ENCODE measurements around the gene ADAMTSL4. TPM values are rescaled to one million over a fixed set of nuclear protein-coding genes. Genes with fewer than 3 reads are reported as not detected.

The ADAMTSL4 gene
- total and polyA plus RNA-seq, 5 donors from 2014 or later: 0.12 to 0.22 TPM; not detected in 3

DNA sequence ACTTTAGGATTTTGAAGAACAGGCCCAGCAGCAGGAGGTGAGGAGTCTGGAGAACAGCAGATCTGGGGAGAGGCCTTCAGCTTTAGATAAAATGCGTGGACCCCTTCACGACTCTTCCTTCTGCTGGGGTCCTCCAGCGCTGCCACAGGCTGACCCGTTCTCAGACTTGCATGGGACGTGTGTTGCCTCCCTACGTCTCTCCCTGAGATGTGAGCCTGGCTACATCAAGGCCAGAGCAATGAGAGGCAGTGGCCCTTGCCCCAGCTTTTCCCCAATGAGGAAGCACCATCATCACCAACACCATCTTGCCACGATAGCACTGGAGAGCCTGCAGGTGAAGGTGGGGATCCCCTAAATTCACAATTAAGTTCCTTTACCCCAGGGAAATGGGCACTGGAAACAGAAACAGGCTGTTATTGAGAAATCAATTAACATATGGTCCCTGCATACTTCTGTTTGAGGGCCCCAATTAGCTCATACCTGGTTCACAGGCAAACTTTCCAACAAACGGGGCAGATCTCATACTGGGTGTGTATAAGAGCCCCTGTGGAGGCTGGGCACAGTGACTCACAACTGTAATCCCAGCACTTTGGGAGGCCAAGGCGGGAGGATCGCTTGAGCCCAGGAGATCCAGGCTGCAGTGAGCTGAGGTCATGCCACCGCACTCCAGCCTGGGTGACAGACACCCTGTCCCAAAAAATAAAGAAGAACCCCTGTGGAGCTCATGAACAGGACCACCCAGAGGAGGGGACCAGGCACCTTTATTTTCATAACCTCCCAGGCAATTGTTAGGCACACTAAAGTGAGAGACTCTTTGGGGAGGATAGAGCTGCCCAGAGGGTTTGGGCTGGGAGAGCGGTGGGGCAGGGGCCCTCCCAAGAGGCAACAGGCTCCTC lies 12.1 kb upstream of the ADAMTSL4 start:
- H3K27me3 ChIP-seq (ENCODE audit: control insufficient read depth, insufficient read depth, low read length): no peaks in the 10 kb centered on the region
- H3K9me3 ChIP-seq (ENCODE audit: control insufficient read depth in 2 of 2, low read length in 2 of 2): no peaks in the 10 kb centered on the region
- Mint-ChIP-seq H3K9me3 (no peaks in the 10 kb centered on the region), H3K27me3 (peaks cover 1% of the 10 kb centered on the region), H3K27ac (no peak overlapping the region), H3K36me3 (no peaks in the 10 kb centered on the region), H3K4me1 (peaks cover 0 to 5% (median 0%) of the 10 kb centered on the region in 4 donors), H3K4me3 (no peak overlapping the region)
- H3K4me3 ChIP-seq (ENCODE audit: low read depth, low read length): no peak overlapping the region
- H3K4me1 ChIP-seq (ENCODE audit: control insufficient read depth, insufficient read depth, low read length, poor library complexity, severe bottlenecking): no peaks in the 10 kb centered on the region
- DNase-seq (no peak), ATAC-seq (ENCODE audit: low read depth in 2 of 2) (no peak)
- H3K36me3 ChIP-seq (ENCODE audit: control insufficient read depth, insufficient read depth, low read length): no peaks in the 10 kb centered on the region
- no peak overlapping the region for H3K27ac ChIP-seq (ENCODE audit: insufficient read depth, low read length, poor library complexity, severe bottlenecking)

DNA sequence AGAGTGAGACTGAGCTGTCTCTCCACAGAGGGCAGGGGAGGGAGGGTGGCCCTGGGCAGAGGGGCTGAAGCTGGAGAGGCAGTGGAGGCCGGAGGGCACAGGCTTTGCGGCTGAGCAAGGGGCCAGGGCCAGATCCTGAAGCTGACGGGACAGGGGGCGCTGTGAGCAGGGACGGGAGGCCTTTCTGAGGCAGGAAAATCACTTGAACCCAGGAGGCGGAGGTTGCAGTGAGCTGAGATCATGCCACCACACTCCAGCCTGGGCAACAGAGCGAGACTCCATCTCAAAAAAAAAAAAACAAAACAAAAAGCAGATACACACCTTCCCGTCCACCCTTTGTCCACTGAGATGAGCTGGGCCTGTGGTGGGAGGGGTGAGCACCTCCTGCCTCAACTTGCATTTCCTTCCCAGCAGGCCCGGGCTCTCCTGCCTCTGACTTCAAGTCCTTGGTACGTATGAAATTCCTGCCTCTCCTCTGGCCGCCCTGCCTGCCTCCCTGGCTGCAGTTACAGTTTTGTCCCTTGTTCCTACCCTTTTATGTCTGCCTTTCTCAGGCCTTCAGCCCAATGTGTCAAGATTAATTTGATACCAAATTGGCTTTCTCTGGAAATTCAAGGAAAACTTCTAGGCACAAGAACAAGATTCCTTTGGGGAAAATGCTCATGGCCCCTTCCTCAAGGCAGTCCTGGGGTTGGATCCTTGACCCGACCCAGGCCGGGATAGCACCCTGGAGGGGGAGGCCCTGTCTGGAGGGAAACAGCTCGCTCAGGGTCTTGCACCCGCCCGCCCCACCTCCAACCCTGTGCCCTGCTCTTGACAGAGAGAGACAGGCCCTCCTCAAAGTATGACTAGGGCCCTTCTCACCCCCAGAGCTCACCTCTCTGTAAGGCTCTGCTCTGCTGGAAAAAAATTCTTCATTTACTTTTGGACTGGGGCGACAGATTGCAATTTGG lies 11.2 kb upstream of the ADAMTSL4 start:
- ATAC-seq (ENCODE audit: low read depth in 2 of 2): no peak
- DNase-seq: no peak
- H3K9me3 Mint-ChIP-seq: no peaks in the 10 kb centered on the region
- H3K4me1 ChIP-seq (ENCODE audit: control insufficient read depth, insufficient read depth, low read length, poor library complexity, severe bottlenecking): no peaks in the 10 kb centered on the region
- no peak overlapping the region for H3K27ac Mint-ChIP-seq
- H3K4me3 Mint-ChIP-seq: no peak overlapping the region
- H3K36me3 ChIP-seq (ENCODE audit: control insufficient read depth, insufficient read depth, low read length): no peaks in the 10 kb centered on the region
- no peaks in the 10 kb centered on the region for H3K36me3 Mint-ChIP-seq
- H3K4me3 ChIP-seq (ENCODE audit: low read depth, low read length): no peak overlapping the region
- H3K4me1 Mint-ChIP-seq: no peaks in the 10 kb centered on the region
- no peaks in the 10 kb centered on the region for H3K27me3 ChIP-seq (ENCODE audit: control insufficient read depth, insufficient read depth, low read length)
- peaks cover 9% of the 10 kb centered on the region for H3K27me3 Mint-ChIP-seq
- H3K27ac ChIP-seq (ENCODE audit: insufficient read depth, low read length, poor library complexity, severe bottlenecking): no peak overlapping the region
- H3K9me3 ChIP-seq (ENCODE audit: control insufficient read depth in 2 of 2, low read length in 2 of 2): no peaks in the 10 kb centered on the region

DNA sequence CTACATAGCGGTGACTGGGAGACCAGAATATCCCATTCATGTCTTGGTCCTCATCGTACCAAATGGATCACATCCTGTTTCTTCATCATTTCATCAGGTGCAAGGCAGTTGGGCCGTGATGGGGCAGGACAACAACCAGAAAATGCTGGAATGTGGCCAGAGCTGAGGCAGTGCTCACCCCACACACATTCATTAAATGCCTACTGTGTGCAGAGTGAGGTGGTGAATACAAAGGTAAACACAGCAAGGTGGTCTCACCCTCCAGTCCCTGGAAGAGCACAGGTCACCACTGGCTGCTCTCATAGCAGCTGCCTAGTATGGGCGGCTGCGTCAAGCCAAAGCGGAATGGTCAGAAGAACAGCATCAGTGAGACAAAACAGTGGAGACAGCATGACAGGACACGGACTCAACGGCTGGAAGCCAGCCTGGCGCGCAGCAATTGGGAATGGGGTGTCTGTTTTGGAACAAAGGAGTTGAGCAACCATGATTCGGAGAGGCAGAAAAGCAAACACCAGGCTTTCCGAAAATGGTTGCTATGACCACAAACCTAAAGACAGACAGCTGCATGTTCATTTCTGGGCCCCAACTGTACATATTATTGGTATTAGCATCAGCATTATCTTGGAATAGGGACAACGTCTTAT lies 5.6 kb upstream of the ADAMTSL4 start:
- DNase-seq (no peak), ATAC-seq (ENCODE audit: low read depth in 2 of 2) (no peak)
- no peak overlapping the region for H3K4me3 Mint-ChIP-seq
- Histone ChIP-seq H3K27me3 (ENCODE audit: control insufficient read depth, insufficient read depth, low read length) (peaks cover 7% of the 10 kb centered on the region), H3K4me3 (ENCODE audit: low read depth, low read length) (no peak overlapping the region), H3K36me3 (ENCODE audit: control insufficient read depth, insufficient read depth, low read length) (no peaks in the 10 kb centered on the region), H3K4me1 (ENCODE audit: control insufficient read depth, insufficient read depth, low read length, poor library complexity, severe bottlenecking) (peaks cover 4% of the 10 kb centered on the region), H3K27ac (ENCODE audit: insufficient read depth, low read length, poor library complexity, severe bottlenecking) (no peak overlapping the region), H3K9me3 (ENCODE audit: control insufficient read depth in 2 of 2, low read length in 2 of 2) (no peaks in the 10 kb centered on the region)
- peaks cover 0 to 1% (median 0%) of the 10 kb centered on the region in 7 donors for H3K9me3 Mint-ChIP-seq
- peaks cover 50% of the 10 kb centered on the region for H3K27me3 Mint-ChIP-seq
- peaks cover 0 to 4% (median 3%) of the 10 kb centered on the region in 4 donors for H3K4me1 Mint-ChIP-seq
- H3K36me3 Mint-ChIP-seq: no peaks in the 10 kb centered on the region
- H3K27ac Mint-ChIP-seq: no peak overlapping the region

DNA sequence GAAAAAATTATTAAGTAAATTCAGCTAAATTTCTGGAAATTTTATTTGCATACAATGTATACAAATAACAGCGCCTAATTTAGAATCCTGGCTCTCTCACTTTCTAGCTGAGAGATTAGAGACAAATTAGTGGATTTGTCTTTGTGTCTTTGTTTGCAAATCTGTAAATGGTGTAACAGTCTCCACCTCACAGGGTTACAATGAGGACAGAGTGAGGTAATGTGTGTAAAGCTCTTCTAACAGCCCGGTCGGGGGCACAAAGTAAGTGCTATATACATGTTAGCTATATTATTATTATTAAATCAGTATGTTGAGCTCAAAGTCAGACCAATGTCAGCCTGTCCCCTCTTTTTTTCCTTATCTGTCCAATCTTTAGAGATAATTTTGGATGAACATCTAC lies 5.0 kb upstream of the ADAMTSL4 start:
- Mint-ChIP-seq H3K4me3 (no peak overlapping the region), H3K36me3 (no peaks in the 10 kb centered on the region), H3K4me1 (peaks cover 0 to 5% (median 4%) of the 10 kb centered on the region in 4 donors), H3K9me3 (peaks cover 0 to 1% (median 0%) of the 10 kb centered on the region in 7 donors), H3K27me3 (peaks cover 51% of the 10 kb centered on the region), H3K27ac (no peak overlapping the region)
- ATAC-seq (ENCODE audit: low read depth in 2 of 2) (no peak), DNase-seq (no peak)
- H3K27ac ChIP-seq (ENCODE audit: insufficient read depth, low read length, poor library complexity, severe bottlenecking): no peak overlapping the region
- no peak overlapping the region for H3K4me3 ChIP-seq (ENCODE audit: low read depth, low read length)
- no peaks in the 10 kb centered on the region for H3K36me3 ChIP-seq (ENCODE audit: control insufficient read depth, insufficient read depth, low read length)
- H3K9me3 ChIP-seq (ENCODE audit: control insufficient read depth in 2 of 2, low read length in 2 of 2): no peaks in the 10 kb centered on the region
- H3K4me1 ChIP-seq (ENCODE audit: control insufficient read depth, insufficient read depth, low read length, poor library complexity, severe bottlenecking): peaks cover 7% of the 10 kb centered on the region
- peaks cover 7% of the 10 kb centered on the region for H3K27me3 ChIP-seq (ENCODE audit: control insufficient read depth, insufficient read depth, low read length)

DNA sequence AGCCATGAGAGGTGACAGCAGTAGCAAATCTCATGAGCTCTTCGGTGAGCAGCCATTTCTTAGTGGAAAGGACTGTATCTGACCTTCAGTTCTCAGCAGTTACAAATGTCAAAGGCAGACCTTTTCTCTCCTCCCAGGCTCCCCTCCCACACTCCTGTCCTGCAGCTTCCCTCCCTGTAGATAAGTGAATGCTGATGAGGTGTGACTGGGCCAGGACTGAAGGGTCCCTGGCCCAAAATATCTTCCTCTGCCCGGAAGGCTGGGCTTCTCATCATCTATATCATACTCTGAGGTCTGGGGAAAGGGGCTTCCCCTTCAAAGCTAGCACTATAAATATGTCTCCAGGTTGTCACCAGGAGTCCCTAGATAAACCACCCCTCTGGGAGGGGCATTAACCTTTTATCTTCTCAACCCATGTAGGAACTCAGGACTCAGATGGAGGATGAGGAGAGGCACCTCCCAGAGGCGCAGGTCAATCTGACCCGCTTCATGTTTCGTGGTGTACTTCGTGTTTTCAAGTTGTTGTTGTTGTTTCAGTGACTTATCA lies 3.6 kb upstream of the ADAMTSL4 start:
- peaks cover 16% of the 10 kb centered on the region for H3K4me1 ChIP-seq (ENCODE audit: control insufficient read depth, insufficient read depth, low read length, poor library complexity, severe bottlenecking)
- ATAC-seq (ENCODE audit: low read depth in 2 of 2) (no peak), DNase-seq (no peak)
- H3K9me3 ChIP-seq (ENCODE audit: control insufficient read depth in 2 of 2, low read length in 2 of 2): no peaks in the 10 kb centered on the region
- Mint-ChIP-seq H3K27ac (no peak overlapping the region), H3K4me3 (no peak overlapping the region), H3K36me3 (no peaks in the 10 kb centered on the region), H3K4me1 (peaks cover 0 to 11% (median 6%) of the 10 kb centered on the region in 4 donors), H3K27me3 (peaks cover 61% of the 10 kb centered on the region), H3K9me3 (peaks cover 0 to 1% (median 0%) of the 10 kb centered on the region in 7 donors)
- H3K36me3 ChIP-seq (ENCODE audit: control insufficient read depth, insufficient read depth, low read length): no peaks in the 10 kb centered on the region
- H3K4me3 ChIP-seq (ENCODE audit: low read depth, low read length): no peak overlapping the region
- peaks cover 7% of the 10 kb centered on the region for H3K27me3 ChIP-seq (ENCODE audit: control insufficient read depth, insufficient read depth, low read length)
- no peak overlapping the region for H3K27ac ChIP-seq (ENCODE audit: insufficient read depth, low read length, poor library complexity, severe bottlenecking)

DNA sequence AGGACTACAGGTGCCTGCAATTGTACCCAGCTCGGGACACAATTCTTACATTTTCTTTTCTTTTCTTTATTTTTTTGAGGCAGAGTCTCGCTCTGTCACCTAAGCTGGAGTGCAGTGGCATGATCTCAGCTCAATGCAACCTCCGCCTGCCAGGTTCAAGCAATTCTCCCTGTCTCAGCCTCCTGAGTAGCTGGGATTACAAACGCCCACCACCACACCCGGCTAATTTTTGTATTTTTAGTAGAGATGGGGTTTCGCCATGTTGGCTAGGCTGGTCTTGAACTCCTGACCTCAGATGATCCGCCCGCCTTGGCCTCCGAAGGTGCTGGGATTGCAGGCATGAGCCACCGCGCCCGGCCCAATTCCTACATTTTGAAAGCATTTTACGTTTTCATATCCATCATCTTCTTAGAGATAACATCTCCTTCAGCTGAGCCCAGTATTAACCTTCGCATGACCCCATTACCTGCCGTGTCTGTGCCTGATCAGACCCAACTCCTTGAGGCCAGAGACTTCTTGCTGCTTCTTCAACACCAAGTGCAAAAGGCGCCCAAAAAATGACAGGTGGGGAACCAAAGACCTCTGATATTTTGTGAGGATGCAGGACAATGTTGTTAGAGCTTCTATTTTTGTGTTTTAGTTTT lies 2.8 kb upstream of the ADAMTSL4 start:
- Histone ChIP-seq H3K4me1 (ENCODE audit: control insufficient read depth, insufficient read depth, low read length, poor library complexity, severe bottlenecking) (peaks cover 18% of the 10 kb centered on the region), H3K4me3 (ENCODE audit: low read depth, low read length) (no peak overlapping the region), H3K36me3 (ENCODE audit: control insufficient read depth, insufficient read depth, low read length) (no peaks in the 10 kb centered on the region), H3K27ac (ENCODE audit: insufficient read depth, low read length, poor library complexity, severe bottlenecking) (no peak overlapping the region), H3K27me3 (ENCODE audit: control insufficient read depth, insufficient read depth, low read length) (peaks cover 7% of the 10 kb centered on the region), H3K9me3 (ENCODE audit: control insufficient read depth in 2 of 2, low read length in 2 of 2) (no peaks in the 10 kb centered on the region)
- DNase-seq: no peak
- peaks cover 69% of the 10 kb centered on the region for H3K27me3 Mint-ChIP-seq
- H3K4me1 Mint-ChIP-seq: peaks cover 0 to 19% (median 10%) of the 10 kb centered on the region in 4 donors
- H3K4me3 Mint-ChIP-seq: peak overlapping the region in 1 of 4 donors; percentile 29
- H3K36me3 Mint-ChIP-seq: no peaks in the 10 kb centered on the region
- H3K9me3 Mint-ChIP-seq: peaks cover 0 to 1% (median 0%) of the 10 kb centered on the region in 7 donors
- no peak for ATAC-seq (ENCODE audit: low read depth in 2 of 2)
- no peak overlapping the region for H3K27ac Mint-ChIP-seq

DNA sequence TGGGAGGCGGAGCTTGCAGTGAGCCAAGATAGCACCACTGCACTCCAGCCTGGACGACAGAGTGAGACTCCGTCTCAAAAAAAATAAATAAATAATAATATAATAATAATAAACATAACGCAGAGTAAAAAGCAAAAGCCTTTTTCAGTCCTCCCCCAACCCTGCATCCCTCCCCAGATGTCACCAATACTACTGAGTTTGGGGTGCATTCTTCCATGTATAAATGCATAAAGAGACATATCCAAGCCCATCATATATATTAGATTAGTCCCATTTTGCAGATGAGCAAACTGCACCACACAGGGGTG lies 930 bp upstream of the ADAMTSL4 start:
- Histone ChIP-seq H3K27ac (ENCODE audit: insufficient read depth, low read length, poor library complexity, severe bottlenecking) (no peak overlapping the region), H3K9me3 (ENCODE audit: control insufficient read depth in 2 of 2, low read length in 2 of 2) (no peaks in the 10 kb centered on the region), H3K36me3 (ENCODE audit: control insufficient read depth, insufficient read depth, low read length) (no peaks in the 10 kb centered on the region), H3K4me1 (ENCODE audit: control insufficient read depth, insufficient read depth, low read length, poor library complexity, severe bottlenecking) (peaks cover 22% of the 10 kb centered on the region), H3K27me3 (ENCODE audit: control insufficient read depth, insufficient read depth, low read length) (peaks cover 7% of the 10 kb centered on the region), H3K4me3 (ENCODE audit: low read depth, low read length) (peak overlapping the region; percentile 74)
- DNase-seq (no peak), ATAC-seq (ENCODE audit: low read depth in 2 of 2) (no peak)
- no peak overlapping the region for H3K27ac Mint-ChIP-seq
- H3K4me1 Mint-ChIP-seq: peaks cover 0 to 24% (median 11%) of the 10 kb centered on the region in 4 donors
- peaks cover 66% of the 10 kb centered on the region for H3K27me3 Mint-ChIP-seq
- H3K9me3 Mint-ChIP-seq: peaks cover 0 to 1% (median 0%) of the 10 kb centered on the region in 7 donors
- peak overlapping the region; percentile 83 to 89 (median 84) for H3K4me3 Mint-ChIP-seq
- H3K36me3 Mint-ChIP-seq: no peaks in the 10 kb centered on the region

Measured in CD4-positive, CD25-positive, alpha-beta regulatory T cell (primary cell).